Urinary bladder (tissue), 4 donors: Measurements from ENCODE around the gene SLC38A8. TPM values are rescaled to one million over a fixed set of nuclear protein-coding genes. Genes with fewer than 3 reads are reported as not detected.

ENCODE experiments used
- DNase-seq: peaks from one replicate; pipeline ENCODE4 v3.0.0-alpha.2; 2015; ENCODE audit errors: extremely low spot score
- H3K27ac ChIP-seq: one replicate; pipeline ENCODE4 v1.5.1; 2013; ENCODE audit warnings: low read depth, mild to moderate bottlenecking, moderate library complexity
- H3K36me3 ChIP-seq: one replicate; pipeline ENCODE4 v1.6.1; 2013; ENCODE audit warnings: mild to moderate bottlenecking, moderate library complexity; ENCODE audit not compliant: insufficient read depth
- H3K4me1 ChIP-seq: one replicate; pipeline ENCODE4 v1.6.1; 2013; ENCODE audit warnings: mild to moderate bottlenecking, moderate library complexity; ENCODE audit not compliant: insufficient read depth
- H3K4me3 ChIP-seq: one replicate; pipeline ENCODE4 v1.5.1; 2013; ENCODE audit warnings: low read depth, low read length
- WGBS: extraction: QIAGEN DNeasy Blood & Tissue Kit; methylation state at CpG from one replicate; pipeline ENCODE4 v1.1.7; 2013; 5-methylcytosine and 5-hydroxymethylcytosine counted together
- polyA plus RNA-seq: library from polyadenylated mRNA; stranded (reverse); fragments of 200-250 nt; gene quantifications from one replicate; pipeline ENCODE4 v1.2.3, GENCODE V29; 2013
- total RNA-seq: library from RNA; depleted of rRNA; stranded (reverse); fragments of >200 nt; gene quantifications from one replicate; pipeline ENCODE4 v1.2.3, GENCODE V29; 2014
- donor health status: healthy with polysubstance abuse.
- donor health status: healthy.

Gene SLC38A8
- total and polyA plus RNA-seq, 2 donors, result not detected

DNA sequence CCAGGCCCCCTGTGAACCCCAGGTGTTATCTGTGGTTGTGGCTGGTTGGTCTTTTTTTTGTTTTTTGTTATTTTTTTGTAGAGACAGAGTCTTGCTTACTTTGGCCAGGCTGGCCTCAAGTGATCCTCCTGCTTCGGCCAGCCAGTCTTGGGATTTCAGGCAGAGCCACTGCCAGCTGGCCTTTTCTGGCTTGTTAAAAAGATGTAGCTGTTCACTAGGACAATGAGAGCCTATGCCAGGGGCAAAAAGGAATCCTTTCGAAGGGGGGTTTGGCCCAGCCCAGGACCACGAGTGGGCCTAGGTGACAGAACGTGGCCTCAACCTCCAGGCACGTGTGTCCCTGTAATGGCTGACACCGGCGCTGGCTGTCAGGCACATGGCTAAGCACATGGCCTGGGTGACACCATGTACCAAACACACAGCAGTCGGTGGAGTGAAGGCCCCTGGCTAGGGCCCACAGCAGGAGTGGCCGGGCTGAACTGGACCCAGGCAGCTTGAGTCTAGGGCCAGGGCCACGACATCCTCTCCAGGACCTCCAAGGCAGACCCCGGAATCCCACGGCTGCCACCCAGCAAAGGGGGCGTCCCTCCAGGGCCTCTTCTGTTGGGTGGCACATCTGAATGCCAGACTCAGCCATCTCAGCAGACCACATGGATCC lies 6.9 kb upstream of the SLC38A8 start:
- Histone ChIP-seq H3K4me1 (no peaks in the 10 kb centered on the region), H3K36me3 (peaks cover 3% of the 10 kb centered on the region), H3K4me3 (no peak overlapping the region), H3K27ac (no peak overlapping the region)
- no peak for DNase-seq
- 85% methylated on average over 13 of the region's 13 CpGs for WGBS

DNA sequence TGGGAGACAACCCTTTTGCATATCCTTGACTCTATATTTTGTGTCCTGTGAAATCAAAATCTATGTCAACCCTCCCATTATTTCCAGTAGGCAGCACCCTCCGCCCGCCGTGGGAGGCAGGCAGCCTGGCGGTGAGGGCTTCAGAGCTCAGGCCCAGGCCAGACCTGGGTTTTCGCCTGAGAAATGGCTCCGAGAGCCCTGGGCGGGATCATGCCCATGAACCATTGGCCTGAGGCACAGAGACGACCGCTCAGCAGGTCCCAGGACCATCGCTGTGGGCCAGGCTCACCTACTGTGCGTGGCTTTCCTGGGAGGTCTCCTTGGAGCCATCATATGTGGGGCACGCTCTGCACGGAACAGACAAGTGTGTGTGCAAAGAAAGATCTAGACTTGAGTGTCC lies 6.3 kb upstream of the SLC38A8 start:
- H3K4me1 ChIP-seq, result no peaks in the 10 kb centered on the region
- no peak overlapping the region for H3K4me3 ChIP-seq
- WGBS, result 93% methylated on average over 13 of the region's 13 CpGs
- H3K36me3 ChIP-seq, result no peaks in the 10 kb centered on the region
- H3K27ac ChIP-seq, result no peak overlapping the region
- DNase-seq, result no peak

DNA sequence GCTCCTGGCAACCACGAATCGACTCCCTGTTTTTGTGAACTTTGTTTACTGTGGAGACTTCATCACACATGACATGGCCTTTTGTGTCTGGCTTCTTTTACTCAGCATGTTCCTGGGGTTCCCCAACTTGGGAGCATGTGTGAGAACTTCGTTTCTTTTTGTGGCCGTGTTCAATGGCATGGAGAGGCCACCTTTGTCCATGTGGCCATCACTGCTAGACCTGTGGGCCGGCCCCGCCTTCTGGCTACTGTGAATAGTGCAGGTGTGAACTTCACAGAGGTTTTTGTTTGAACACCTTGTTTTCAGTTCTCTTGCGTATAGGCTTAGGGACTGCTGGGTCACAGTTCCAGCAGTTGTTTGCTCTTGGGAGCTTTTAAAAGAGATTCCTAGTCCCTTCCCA lies 5.7 kb upstream of the SLC38A8 start:
- H3K4me1 ChIP-seq, result no peaks in the 10 kb centered on the region
- no peak for DNase-seq

DNA sequence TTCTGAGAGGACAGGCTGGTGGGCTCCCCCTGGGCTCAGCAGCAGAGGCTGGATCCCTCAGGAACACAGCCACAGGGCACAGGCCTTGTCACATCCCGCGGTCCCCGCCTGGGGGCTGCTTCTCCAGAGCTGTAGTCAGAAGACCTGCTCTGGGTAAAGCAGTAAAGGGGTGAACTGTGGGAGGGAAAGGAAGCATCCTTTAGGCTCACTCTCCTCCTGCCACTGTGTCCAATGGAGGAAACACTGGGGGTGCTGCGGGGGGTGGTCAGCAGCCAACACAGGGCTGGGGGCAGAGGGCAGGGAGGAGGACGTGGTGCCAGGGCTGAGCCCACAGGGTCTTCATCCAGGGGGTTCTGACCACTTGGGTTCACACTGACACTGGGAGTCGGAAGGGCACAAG lies 5.0 kb upstream of the SLC38A8 start:
- no peaks in the 10 kb centered on the region for H3K36me3 ChIP-seq
- H3K4me1 ChIP-seq, result no peaks in the 10 kb centered on the region
- H3K4me3 ChIP-seq, result no peak overlapping the region
- 87% methylated on average over 6 of the region's 6 CpGs for WGBS
- no peak overlapping the region for H3K27ac ChIP-seq
- no peak for DNase-seq

More for the DNA sequence above, 5.7 kb upstream of the SLC38A8 start:
- 77% methylated on average over 7 of the region's 7 CpGs for WGBS
- no peaks in the 10 kb centered on the region for H3K36me3 ChIP-seq
- H3K4me3 ChIP-seq, result no peak overlapping the region
- no peak overlapping the region for H3K27ac ChIP-seq

DNA sequence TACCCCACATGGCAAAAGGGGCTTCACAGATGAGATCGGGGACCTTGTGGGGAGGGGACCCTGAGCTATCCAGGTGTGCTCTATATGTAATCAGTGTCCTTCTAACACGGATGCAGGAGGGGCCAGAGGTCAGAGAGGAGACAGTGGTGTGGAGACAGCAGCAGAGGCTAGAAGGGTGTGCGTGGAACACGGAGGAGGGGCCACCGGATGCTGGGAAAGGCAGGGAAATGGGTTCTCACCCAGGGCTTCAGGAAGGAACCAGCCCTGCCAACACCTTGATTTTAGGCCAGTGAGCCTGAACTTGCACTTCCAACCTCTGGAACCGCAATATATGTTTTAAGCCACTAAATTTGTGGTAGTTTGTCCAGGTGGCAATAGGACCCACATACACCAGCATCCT lies 4.6 kb upstream of the SLC38A8 start:
- no peak for DNase-seq
- H3K27ac ChIP-seq, result no peak overlapping the region
- no peaks in the 10 kb centered on the region for H3K36me3 ChIP-seq
- WGBS, result 90% methylated on average over 6 of the region's 6 CpGs
- no peak overlapping the region for H3K4me3 ChIP-seq
- H3K4me1 ChIP-seq, result no peaks in the 10 kb centered on the region

DNA sequence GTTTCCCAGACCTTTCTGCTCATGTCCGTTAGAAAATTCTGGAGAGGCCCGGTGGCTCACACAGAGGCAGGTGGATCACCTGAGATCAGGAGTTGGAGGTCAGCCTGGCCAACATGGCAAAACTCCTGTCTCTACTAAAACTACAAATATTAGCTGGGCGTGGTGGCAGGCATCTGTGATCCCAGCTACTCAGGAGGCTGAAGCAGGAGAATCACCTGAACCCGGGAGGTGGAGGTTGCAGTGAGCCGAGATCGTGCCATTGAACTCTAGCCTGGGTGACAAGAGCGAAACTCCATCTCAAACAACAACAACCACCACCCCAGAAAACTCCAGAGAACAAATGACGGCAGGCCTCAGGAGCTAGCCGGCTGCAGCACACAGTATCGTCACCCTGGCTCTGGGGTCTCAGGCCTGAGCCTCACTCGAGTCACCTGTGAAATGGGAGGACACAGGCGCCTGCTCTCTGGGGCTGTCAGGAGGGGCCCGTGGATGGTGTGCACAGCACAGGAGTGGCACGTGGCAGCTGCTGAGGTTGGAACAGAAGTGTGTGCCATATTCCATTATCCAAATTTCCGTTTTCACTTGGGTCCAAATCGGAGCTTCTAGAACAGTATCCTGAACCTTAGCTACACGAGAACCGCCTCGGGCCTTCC lies 3.3 kb upstream of the SLC38A8 start:
- Histone ChIP-seq H3K27ac (no peak overlapping the region), H3K4me1 (no peaks in the 10 kb centered on the region), H3K36me3 (no peaks in the 10 kb centered on the region), H3K4me3 (no peak overlapping the region)
- no peak for DNase-seq
- WGBS, result 95% methylated on average over 19 of the region's 19 CpGs

DNA sequence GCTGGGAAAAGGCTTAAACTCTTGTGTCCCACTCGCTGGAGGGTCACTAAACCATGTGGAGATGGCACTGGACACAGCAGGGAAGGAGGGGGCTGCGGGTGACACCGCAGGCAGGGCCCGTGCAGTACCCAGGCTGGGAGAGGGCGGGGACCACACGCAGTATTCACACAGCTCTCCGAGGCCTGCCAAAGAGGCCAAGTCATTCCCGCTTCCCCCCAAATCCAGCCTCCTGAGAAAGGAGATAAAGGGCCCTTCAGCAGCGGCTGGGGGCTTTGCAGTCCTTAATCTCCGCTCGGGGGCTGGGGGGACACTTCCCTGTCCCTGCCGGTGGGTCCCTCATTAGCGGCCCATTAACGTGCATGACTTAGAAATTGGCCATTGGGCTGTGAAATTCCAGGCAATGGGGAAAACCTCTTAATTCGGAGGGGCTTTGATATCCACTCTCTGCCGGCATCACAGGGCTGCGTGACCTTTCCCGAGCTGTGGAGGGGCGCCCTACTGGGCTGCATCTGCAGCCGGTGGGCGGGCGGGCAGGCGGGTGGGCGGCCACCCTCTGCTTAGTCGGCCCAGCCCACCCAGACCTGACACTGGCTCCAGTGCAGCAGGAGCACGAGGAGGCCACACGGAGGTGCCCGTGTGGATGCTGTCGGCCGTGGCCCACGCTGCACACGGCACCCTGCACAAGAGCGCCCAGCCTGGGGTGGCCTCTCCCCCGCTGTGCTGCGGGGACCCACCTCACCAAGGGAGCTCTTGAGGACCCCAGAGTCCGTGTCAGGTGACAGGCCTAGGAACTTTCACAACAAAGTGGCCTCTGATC lies 2.6 kb upstream of the SLC38A8 start:
- Histone ChIP-seq H3K4me3 (no peak overlapping the region), H3K4me1 (no peaks in the 10 kb centered on the region), H3K36me3 (no peaks in the 10 kb centered on the region), H3K27ac (no peak overlapping the region)
- WGBS, result 45% methylated on average over 36 of the region's 36 CpGs
- no peak for DNase-seq

DNA sequence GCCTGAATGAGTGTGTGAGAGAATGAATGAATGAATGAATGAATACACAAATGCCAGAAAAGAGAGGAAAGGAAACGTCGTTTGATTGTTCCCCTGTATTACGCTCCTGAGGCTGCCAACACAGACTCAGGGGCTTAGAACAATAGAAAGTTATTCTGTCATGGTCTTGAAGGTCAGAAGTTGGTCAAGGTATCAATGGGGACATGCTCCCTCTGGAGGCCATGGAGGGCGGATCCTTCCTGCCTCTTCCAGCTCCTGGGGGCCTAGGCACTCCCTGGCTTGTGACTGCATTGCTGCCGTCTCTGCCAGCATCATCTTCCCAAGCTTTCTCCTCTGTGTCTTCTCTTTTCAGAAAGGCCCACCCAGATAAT lies 1.5 kb upstream of the SLC38A8 start:
- H3K36me3 ChIP-seq, result no peaks in the 10 kb centered on the region
- 58% methylated on average over 5 of the region's 5 CpGs for WGBS
- H3K4me1 ChIP-seq, result no peaks in the 10 kb centered on the region
- DNase-seq, result no peak
- H3K27ac ChIP-seq, result no peak overlapping the region
- H3K4me3 ChIP-seq, result no peak overlapping the region

DNA sequence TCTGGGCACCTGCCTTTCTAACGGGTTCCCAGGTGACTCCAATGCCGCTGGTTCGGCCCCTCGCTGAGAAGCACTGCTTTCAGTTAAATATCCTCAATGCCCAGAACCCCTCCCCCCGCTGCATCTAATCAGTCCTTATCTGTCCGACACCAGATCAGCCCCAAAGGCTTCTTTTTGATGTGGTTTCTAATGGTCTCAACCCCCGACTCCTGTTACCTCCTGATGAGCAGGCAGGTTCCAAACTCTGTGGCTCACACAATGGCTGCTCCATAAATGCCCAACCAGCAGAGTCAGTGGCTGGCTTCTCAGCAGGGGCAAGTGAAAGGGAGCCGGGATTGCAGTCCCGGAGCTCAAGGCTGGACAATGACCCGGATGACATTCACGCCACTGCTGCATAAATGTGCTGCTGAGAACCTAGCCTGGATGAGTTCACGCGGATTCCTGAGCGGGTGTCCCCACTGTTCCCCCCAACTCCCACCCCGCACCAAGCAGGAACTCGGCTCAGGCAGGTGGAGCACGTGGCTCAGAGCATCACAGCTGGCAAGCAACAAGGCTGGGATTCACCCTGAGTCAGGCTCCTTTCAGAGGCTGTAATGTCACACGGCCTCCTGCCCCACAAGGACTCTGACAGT lies 1.0 kb upstream of the SLC38A8 start:
- WGBS, result 41% methylated on average over 18 of the region's 18 CpGs
- DNase-seq, result no peak
- Histone ChIP-seq H3K36me3 (no peaks in the 10 kb centered on the region), H3K4me3 (no peak overlapping the region), H3K4me1 (no peaks in the 10 kb centered on the region), H3K27ac (no peak overlapping the region)

DNA sequence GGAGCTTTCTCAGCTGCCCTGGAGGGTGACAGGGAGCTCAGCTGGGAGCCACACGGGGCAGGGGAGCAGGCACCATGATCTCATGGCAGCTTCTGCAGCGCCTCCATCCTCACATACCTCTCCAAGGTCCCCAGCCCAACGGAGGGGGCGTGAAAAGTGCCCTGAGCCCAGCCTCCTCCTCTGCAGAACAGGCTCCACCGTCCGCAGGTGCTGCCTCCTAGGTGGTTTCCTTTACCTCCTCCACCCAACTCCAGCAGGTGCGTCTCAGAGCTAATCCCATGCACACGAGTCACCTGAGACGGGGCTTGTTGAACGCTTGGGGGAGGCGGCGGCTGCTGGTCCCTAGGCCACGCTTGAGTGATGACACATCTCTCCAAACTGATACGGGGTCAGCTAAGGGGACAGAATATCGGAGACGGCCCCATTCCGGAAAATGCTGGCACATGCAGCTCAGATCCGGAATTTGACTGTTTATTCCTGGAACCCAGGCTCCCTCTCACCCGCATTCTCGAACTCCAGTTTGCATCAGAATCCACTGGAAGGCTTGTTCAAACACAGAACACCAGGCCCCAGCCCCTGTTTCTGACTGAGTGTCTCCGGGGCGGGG lies 387 bp upstream of the SLC38A8 start:
- no peak for DNase-seq
- no peak overlapping the region for H3K27ac ChIP-seq
- 59% methylated on average over 22 of the region's 22 CpGs for WGBS

DNA sequence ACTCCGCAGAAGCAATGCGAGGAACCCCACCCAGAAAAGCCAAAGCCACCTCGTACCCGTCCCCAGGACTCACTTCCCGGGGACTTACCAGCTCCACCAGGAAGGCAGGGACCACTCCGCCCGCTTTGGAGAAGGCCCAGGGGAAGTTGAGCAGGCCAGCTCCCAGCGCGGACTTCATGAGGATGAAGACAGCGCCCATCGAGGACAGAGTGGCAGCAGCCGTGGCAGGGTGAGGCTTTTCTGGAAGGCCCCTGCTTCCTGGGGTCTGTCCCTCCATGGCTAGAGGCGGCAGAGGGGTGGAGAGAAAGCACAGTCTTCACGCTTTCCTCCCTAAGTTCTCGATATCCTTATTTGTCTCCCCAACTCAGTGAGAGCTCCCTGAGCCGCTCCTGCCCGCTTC lies 714 bp downstream of the SLC38A8 start:
- no peaks in the 10 kb centered on the region for H3K36me3 ChIP-seq
- H3K27ac ChIP-seq, result no peak overlapping the region
- no peaks in the 10 kb centered on the region for H3K4me1 ChIP-seq
- no peak for DNase-seq
- no peak overlapping the region for H3K4me3 ChIP-seq
- 87% methylated on average over 17 of the region's 17 CpGs for WGBS

More for the DNA sequence above, 387 bp upstream of the SLC38A8 start:
- no peak overlapping the region for H3K4me3 ChIP-seq
- H3K36me3 ChIP-seq, result no peaks in the 10 kb centered on the region
- no peaks in the 10 kb centered on the region for H3K4me1 ChIP-seq

DNA sequence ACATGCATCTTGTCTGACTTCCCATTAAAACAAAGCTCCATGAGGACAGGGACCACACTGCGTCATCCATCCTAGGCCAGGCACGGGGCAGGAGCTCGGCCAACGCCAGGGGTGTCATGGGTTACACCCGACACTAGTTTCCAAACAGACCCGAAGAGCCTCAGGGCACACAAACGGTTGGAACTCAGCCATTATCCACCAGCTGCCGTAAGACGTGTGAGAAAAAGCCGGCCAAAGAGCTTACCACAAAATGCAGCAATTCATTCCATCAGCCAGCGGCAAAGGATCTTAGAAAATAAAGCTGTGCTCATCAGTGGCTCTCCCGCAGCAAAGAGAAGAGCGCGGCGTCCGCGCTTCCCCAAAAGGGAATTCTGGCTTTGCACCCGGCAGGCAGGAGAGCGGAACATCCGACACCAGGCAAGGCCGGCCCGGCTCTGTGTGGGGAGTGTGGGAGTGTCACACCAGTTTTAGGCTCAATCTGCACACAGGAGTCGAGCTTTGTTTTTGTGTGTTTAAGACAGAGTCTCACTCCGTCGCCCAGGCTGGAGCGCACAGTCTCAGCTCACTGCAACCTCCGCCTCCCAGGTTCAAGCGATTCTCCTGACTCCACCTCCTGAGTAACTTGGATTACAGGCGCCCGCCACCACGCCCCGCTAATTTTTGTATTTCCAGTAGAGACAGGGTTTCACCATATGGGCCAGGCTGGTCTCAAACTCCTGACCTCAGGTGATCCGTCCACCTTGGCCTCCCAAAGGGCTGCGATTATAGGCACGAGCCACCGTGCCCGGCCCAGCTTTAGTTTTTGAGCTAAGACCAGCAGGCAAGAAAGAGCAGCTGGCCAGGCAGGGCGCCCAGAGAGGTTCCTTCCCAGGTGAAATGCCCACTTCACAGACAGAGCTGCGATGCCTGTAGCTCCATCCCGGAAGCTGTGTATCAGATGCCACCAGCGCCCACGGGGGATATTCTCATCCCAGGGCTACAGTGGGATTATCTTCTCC lies 1.5 kb downstream of the SLC38A8 start:
- H3K27ac ChIP-seq, result no peak overlapping the region
- WGBS, result 81% methylated on average over 42 of the region's 42 CpGs
- H3K4me1 ChIP-seq, result no peaks in the 10 kb centered on the region
- H3K36me3 ChIP-seq, result no peaks in the 10 kb centered on the region
- no peak overlapping the region for H3K4me3 ChIP-seq
- no peak for DNase-seq
